ENCODE data around the gene DYNC2H1. TPM values are rescaled to one million over a fixed set of nuclear protein-coding genes. Genes with fewer than 3 reads are reported as not detected.
A peak's percentile ranks its signal among the peaks of the same experiment; 100 is the strongest.

The DYNC2H1 gene
- total RNA-seq, 1 experiment from 2014 or later = 17.2 TPM

- TF ChIP-seq EMX1 (CRISPR knock-in tag; IDR thresholded peaks at IDR 0.05) = no peak
- no peak for TF ChIP-seq ATF1 (CRISPR knock-in tag; IDR thresholded peaks at IDR 0.05)
- no peak for TF ChIP-seq ZNF232 (CRISPR knock-in tag; IDR thresholded peaks at IDR 0.05)
- no peak for TF ChIP-seq E2F5 (CRISPR knock-in tag; IDR thresholded peaks at IDR 0.05)
- no peak for TF ChIP-seq ELF4 (CRISPR knock-in tag; IDR thresholded peaks at IDR 0.05; ENCODE audit: low read depth)
- no peak for TF ChIP-seq NFATC4 (CRISPR knock-in tag; IDR thresholded peaks at IDR 0.05)
- TF ChIP-seq, protein P1, sequence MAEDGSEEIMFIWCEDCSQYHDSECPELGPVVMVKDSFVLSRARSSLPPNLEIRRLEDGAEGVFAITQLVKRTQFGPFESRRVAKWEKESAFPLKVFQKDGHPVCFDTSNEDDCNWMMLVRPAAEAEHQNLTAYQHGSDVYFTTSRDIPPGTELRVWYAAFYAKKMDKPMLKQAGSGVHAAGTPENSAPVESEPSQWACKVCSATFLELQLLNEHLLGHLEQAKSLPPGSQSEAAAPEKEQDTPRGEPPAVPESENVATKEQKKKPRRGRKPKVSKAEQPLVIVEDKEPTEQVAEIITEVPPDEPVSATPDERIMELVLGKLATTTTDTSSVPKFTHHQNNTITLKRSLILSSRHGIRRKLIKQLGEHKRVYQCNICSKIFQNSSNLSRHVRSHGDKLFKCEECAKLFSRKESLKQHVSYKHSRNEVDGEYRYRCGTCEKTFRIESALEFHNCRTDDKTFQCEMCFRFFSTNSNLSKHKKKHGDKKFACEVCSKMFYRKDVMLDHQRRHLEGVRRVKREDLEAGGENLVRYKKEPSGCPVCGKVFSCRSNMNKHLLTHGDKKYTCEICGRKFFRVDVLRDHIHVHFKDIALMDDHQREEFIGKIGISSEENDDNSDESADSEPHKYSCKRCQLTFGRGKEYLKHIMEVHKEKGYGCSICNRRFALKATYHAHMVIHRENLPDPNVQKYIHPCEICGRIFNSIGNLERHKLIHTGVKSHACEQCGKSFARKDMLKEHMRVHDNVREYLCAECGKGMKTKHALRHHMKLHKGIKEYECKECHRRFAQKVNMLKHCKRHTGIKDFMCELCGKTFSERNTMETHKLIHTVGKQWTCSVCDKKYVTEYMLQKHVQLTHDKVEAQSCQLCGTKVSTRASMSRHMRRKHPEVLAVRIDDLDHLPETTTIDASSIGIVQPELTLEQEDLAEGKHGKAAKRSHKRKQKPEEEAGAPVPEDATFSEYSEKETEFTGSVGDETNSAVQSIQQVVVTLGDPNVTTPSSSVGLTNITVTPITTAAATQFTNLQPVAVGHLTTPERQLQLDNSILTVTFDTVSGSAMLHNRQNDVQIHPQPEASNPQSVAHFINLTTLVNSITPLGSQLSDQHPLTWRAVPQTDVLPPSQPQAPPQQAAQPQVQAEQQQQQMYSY (CRISPR knock-in tag; IDR thresholded peaks at IDR 0.05) = no peak
- TF ChIP-seq SOX15 (CRISPR knock-in tag; IDR thresholded peaks at IDR 0.05) = no peak
Observed at GRCh38 chr11:103486604-103487003, 377.4 kb downstream of the DYNC2H1 start (continued).

- ATAC-seq = no peak
- Mint-ChIP-seq H3K27me3 (ENCODE audit: low read depth) (no peaks in the 10 kb centered on the region), H3K36me3 (peaks cover 47% of the 10 kb centered on the region), H3K27ac (no peak overlapping the region), H3K9me3 (peaks cover 43% of the 10 kb centered on the region), H3K4me1 (peaks cover 28% of the 10 kb centered on the region), H3K4me3 (no peak overlapping the region)
- ChIA-PET CTCF (no interaction called here), POLR2A (no interaction called here)
- TF ChIP-seq ZNF416 (CRISPR knock-in tag; IDR thresholded peaks at IDR 0.05) (peak; percentile 94), RORB (CRISPR knock-in tag; IDR thresholded peaks at IDR 0.05) (no peak)
- no peak for DNase-seq (ENCODE audit: low spot score)
Observed at GRCh38 chr11:103487113-103487512, 377.9 kb downstream of the DYNC2H1 start.

- Mint-ChIP-seq H3K27ac (no peak overlapping the region), H3K4me1 (peaks cover 37% of the 10 kb centered on the region), H3K4me3 (no peak overlapping the region), H3K36me3 (peaks cover 47% of the 10 kb centered on the region), H3K9me3 (peaks cover 43% of the 10 kb centered on the region), H3K27me3 (ENCODE audit: low read depth) (no peaks in the 10 kb centered on the region)
- ChIA-PET CTCF (no interaction called here), POLR2A (no interaction called here)
- DNase-seq (ENCODE audit: low spot score) = no peak
- no peak for ATAC-seq
- TF ChIP-seq RORB (CRISPR knock-in tag; IDR thresholded peaks at IDR 0.05) = no peak
- TF ChIP-seq, protein P2, sequence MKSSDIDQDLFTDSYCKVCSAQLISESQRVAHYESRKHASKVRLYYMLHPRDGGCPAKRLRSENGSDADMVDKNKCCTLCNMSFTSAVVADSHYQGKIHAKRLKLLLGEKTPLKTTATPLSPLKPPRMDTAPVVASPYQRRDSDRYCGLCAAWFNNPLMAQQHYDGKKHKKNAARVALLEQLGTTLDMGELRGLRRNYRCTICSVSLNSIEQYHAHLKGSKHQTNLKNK (CRISPR knock-in tag; IDR thresholded peaks at IDR 0.05) = no peak
- TF ChIP-seq OVOL2 (CRISPR knock-in tag; IDR thresholded peaks at IDR 0.05; ENCODE audit: borderline replicate concordance) = no peak
- no peak for TF ChIP-seq E2F5 (CRISPR knock-in tag; IDR thresholded peaks at IDR 0.05)
- TF ChIP-seq ZNF423 (CRISPR knock-in tag; IDR thresholded peaks at IDR 0.05) = no peak
- no peak for TF ChIP-seq SMAD3 (CRISPR knock-in tag; IDR thresholded peaks at IDR 0.05; ENCODE audit: borderline replicate concordance)
- TF ChIP-seq, protein P3, sequence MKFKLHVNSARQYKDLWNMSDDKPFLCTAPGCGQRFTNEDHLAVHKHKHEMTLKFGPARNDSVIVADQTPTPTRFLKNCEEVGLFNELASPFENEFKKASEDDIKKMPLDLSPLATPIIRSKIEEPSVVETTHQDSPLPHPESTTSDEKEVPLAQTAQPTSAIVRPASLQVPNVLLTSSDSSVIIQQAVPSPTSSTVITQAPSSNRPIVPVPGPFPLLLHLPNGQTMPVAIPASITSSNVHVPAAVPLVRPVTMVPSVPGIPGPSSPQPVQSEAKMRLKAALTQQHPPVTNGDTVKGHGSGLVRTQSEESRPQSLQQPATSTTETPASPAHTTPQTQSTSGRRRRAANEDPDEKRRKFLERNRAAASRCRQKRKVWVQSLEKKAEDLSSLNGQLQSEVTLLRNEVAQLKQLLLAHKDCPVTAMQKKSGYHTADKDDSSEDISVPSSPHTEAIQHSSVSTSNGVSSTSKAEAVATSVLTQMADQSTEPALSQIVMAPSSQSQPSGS (CRISPR knock-in tag; IDR thresholded peaks at IDR 0.05; ENCODE audit: borderline replicate concordance, low read depth) = no peak
- no peak for TF ChIP-seq JAZF1 (CRISPR knock-in tag; IDR thresholded peaks at IDR 0.05)
- TF ChIP-seq USF1 (CRISPR knock-in tag; IDR thresholded peaks at IDR 0.05) = no peak
- no peak for TF ChIP-seq ZNF671 (CRISPR knock-in tag; IDR thresholded peaks at IDR 0.05)
- no peak for TF ChIP-seq FOXP4 (CRISPR knock-in tag; IDR thresholded peaks at IDR 0.05)
- TF ChIP-seq MYBL2 (CRISPR knock-in tag; IDR thresholded peaks at IDR 0.05) = no peak
- no peak for TF ChIP-seq FOXP1 (CRISPR knock-in tag; IDR thresholded peaks at IDR 0.05; ENCODE audit: borderline replicate concordance)
- no peak for TF ChIP-seq NFE2L1 (CRISPR knock-in tag; IDR thresholded peaks at IDR 0.05)
Observed at GRCh38 chr11:103488031-103488461, 378.8 kb downstream of the DYNC2H1 start.

All from WTC11 (cell line).